CD4-positive, alpha-beta T cell treated with Interleukin-6 at 100 ng/mL for 8 hours (primary cell): ENCODE measurements around the gene SCRN3.
"Not testable (repeated sequence)": the region's sequence is repeated elsewhere in the genome, so short reads cannot be mapped to it uniquely, and the experiment has no call there.

Experiments used
- DNase-seq: peaks from one replicate; pipeline ENCODE4 v3.0.0-alpha.2; 2020; ENCODE audit warnings: mixed read lengths, low spot score

The SCRN3 gene, protein sequence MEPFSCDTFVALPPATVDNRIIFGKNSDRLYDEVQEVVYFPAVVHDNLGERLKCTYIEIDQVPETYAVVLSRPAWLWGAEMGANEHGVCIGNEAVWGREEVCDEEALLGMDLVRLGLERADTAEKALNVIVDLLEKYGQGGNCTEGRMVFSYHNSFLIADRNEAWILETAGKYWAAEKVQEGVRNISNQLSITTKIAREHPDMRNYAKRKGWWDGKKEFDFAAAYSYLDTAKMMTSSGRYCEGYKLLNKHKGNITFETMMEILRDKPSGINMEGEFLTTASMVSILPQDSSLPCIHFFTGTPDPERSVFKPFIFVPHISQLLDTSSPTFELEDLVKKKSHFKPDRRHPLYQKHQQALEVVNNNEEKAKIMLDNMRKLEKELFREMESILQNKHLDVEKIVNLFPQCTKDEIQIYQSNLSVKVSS

DNA sequence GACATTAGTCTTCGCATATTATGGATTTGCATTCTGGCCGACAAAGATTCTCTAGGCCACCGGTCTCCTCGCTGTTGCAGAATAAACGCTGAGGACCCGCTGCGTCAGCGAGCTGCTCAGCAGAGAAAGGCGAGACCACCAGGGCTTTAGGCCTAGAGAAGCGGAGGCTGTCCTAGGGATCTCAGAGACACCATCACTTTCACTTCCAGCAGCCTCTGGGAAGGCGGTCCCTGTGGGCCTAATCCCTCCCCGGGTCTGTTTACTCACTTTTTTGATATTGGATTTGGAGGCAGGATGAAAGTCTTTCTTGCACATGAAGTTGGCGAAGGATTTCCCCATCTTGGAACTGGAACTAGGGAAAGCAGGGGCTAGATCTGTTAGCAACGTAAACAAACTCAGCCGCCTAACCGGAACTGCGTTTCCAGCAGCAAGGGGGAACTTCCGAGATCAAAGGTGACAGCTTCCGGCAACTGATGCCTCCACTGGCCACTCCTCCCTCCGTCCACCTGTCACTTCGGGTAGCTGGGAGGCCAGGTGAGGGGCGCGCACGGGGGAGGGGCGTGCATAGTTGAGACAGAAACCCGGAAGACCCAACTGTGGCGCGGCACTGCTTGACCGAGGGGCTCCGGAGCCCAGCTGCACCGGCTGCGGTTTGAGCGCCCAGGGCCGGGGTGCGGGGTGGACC is at the start of gene SCRN3:
SCRN3 (plus strand) TSS at position 447 of the 685 bp plus-strand sequence. CDS start 2,554 bp downstream, outside the sequence.
- DNase-seq = peak; percentile 78

DNA sequence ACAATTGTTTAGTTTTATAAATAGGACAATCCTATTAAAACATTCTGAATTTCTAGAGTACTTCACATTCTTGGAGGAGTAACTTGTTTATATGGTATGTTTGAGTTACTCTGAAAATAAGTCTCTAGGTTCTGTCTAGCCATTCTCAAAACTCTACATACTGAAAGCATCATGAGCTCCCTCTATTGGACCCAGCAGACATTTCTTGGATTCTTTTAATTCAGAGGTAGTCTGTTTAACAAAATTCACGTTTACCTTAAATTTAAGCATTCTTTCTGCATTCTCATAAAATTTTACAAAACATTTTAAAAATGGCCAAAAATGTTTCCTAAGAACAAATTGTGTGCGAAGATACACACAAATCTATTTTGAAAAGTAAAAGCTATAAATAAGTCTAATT is 45.5 kb upstream of the SCRN3 start:
- DNase-seq = no peak

DNA sequence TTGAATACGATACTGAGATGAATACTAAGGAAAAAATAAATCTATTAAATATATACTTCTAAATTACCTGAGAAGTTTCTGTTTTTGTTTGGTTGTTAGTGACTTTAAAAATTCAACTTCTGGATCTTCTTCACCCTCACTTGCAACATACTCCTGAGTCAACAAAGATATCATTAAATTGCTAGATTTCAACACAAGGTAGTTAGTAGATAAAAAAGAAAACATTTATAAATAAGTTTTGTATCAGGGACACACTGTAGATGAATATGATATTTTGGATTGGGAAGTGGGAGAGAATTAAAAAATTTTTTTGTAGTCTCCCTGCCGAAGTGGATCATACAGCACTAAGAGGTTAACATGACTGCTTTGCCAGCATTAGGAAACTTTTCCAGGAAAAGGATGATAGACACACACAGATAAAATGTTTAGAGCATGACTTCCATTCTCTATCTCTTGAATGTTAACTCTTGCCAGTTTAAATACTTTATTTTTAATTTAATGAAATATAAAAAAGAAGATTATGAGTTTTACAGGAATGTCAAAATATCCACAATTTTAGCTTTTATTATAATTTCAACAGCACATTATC is 44.8 kb upstream of the SCRN3 start:
- DNase-seq = no peak

DNA sequence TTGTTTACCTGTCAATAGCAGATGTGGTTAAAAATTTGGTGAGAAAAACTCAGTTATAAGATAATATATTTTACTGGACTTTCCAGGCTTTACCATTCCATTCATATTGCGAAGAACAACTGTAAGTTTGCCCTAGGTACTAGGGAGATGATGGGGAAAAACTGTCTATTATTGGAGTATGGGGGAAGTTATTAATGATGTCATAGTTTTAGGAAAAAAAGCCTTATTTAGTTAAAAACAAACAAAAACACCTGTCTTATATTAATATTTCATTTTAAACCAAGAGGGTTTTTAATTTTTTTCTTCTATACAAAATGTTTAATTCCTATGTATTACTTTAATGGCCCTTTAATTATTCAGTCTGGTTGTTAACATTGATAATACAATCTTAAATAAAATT is 42.5 kb upstream of the SCRN3 start:
- no peak for DNase-seq

DNA sequence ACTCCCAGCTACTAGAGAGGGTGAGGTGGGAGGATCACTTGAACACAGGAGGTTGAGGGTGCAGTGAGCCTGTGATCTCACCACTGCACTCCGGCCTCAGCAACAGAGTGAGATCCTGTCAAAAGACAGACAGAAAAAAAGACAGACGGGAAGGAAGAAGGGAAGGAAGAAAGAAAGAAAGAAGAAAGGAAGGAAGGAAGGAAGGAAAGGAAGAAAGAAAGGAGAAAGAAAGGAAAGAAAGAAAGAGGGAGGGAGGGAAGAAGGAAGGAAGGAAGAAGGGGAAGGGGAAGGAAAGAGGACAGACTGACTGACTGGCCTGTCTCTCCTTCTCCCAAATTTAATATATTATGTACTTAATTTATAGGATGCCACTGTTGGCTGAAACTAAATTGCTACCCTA is 39.2 kb upstream of the SCRN3 start:
- no peak for DNase-seq

DNA sequence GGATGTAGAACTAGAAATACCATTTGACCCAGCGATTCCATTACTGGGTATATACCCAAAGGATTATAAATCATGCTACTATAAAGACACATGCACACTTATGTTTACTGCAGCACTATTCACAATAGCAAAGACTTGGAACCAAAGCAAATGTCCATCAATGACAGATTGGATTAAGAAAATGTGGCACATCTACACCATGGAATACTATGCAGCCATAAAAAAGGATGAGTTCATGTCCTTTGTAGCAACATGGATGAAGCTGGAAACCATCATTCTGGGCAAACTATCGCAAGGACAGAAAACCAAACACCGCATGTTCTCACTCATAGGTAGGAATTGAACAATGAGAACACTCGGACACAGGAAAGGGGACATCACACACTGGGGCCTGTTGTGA is 35.9 kb upstream of the SCRN3 start:
- DNase-seq = not testable (repeated sequence)

DNA sequence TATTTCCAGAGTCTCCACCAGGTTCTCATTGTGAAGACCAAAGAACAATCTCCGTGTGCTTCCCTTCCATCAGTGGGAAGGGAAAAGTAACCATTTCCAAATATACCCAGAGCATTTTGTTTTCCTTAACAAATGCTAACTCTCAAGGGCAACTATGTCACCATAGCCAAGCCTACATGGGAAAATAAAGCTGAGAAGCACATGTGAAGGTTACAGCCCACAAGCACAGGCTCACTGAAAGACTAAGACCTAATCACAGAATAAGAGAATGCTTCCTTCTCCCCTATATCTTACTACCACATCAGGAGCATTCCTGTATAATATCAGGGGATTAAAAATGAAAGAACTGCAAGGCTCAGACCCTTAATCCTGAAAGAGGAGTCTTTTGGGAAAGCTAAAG is 32.6 kb upstream of the SCRN3 start:
- DNase-seq = no peak

DNA sequence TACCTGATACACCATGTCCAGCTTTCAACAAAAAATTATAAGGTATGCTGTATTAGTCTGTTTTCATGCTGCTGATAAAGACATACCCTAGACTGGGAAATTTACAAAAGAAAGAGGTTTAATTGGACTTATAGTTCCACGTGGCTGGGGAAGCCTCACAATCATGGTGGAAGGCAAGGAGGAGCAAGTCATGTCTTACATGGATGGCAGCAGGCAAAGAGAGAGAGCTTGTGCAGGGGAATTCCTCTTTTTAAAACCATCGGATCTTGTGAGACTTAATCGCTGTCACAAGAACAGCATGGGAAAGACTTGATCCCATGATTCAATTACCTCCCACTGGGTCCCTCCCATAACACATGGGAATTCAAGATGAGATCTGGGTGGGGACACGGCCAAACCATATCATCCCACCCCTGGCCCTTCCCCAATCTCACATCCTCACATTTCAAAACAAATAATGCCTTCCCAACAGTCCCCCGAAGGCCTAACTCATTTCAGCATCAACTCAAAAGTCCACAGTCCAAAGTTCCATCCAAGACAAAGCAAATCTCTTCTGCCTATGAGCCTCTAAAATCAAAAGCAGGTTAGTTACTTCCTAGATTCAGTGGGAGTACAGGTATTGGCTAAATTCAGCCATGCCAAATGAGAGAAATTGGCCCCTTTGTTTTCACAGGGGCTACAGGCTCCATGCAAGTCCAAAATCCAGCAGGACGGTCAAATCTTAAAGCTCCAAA is 31.9 kb upstream of the SCRN3 start:
- not testable (repeated sequence) for DNase-seq

DNA sequence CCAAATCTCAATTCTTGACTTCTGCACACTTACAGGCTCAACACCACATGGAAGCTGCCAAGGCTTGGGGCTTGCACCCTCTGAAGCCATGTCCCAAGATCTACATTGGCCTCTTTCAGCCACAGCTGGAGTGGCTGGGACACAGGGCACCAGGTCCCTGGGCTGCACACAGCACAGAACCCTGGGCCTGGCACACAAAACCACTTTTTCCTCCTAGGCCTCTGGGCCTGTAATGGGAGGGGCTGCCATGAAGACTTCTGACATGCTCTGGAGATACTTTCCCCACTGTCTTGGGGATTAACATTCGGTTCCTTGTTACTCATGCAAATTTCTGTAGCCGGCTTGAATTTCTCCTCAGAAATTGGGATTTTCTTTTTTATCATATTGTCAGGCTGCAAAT is 30.9 kb upstream of the SCRN3 start:
- no peak for DNase-seq

DNA sequence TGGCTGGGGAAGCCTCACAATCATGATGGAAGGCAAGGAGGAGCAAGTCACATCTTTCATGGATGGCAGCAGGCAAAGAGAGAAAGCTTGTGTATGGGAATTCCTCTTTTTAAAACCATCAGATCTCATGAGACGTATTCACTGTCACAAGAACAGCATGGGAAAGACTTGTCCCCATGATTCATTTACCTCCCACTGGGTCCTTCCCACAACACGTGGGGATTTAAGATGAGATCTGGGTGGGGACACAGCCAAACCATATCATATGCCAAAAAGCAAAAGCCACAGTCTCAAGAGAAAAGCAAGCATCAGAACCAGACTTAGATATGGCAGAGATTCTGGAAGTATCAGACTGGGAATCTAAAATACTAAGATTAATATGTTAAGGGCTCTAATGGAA is 30.0 kb upstream of the SCRN3 start:
- no peak for DNase-seq

DNA sequence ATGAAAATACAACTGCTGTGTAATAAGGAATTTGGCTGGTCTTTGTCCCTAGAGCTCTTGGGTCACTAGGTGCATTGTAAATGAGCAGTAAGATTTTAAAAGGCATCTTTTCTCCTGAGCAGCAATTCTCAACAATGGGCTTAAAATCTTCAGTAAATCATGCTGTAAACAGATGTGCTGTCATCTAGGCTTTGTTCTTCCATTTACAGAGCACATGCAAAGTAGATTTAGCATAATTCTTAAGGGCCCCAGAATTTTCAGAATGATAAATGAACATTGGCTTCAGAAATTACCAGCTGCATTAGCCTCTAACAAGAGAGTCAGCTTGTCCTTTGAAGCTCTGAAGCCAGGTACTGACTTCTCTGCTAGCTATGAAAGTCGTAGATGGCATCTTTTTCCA is 26.8 kb upstream of the SCRN3 start:
- DNase-seq = no peak

DNA sequence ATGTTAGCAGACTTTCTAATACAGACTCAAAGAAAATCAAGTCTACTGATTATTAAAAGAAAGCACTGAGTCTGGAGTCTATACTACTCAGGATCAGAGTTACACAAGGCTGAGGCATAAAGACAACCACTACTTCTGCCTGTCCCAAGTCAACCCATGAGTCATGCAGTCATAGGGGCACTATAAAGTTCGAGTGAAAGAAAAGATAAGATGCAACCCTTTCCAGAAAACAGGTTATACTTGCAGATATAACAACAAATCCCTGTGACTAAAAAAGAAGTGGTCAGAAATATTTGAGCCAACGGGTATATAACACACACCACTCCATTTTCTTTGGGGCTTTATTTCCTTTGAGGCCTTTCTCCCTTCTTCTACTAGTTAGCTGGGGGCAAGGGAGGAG is 18.6 kb upstream of the SCRN3 start:
- DNase-seq = no peak

DNA sequence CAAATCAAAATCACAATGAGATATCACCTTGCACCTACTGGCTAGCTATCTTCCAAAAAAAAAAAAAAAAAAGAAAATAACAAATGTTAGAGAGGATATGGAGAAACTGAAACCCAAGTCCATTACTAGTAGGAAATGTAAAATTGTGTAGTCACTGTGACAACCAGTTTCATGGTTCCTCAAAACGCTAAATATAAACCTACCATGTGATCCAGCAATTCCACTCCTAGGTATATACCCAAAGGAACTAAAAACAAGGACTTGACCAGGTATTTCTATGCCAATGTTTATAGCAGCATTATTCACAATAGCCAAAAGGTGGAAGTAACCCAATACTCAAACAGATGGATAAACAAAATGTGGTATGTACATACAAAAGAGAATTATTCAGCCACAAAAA is 11.7 kb upstream of the SCRN3 start:
- no peak for DNase-seq

DNA sequence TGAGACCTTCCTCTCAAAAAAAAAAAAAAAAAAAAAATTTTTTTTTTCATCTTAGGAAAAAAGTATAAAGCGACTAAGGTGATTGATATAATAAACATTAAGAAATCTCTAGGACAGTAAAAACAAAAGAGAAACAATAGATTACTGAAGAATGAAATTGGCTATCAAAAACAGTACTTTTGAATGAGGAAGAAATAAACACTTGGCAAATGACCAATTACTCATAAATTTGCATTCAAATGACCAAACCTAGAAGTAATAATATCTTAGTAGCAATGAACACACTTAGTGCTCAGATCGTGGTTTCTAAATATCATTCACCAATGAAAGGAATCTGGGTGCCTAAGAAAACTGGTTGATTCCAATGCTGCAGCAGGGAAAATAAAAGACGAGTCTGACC is 10.3 kb upstream of the SCRN3 start:
- DNase-seq = no peak

DNA sequence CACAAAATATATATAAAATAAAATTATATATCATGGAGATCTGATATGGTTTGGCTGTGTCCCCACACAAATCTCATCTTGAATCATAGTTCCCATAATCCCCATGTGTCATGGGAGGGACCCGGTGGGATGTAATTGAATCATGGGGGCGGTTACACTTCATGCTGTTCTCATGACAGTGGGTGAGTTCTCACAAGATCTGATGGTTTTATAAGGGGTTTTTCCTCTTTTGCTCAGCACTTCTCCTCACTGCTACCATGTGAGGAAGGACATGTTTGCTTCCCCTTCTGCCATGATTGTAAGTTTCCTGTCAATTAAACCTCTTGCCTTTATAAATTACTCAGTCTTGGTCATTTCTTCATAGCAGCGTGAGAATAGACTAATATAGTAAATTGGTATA is 6.8 kb upstream of the SCRN3 start:
- not testable (repeated sequence) for DNase-seq

DNA sequence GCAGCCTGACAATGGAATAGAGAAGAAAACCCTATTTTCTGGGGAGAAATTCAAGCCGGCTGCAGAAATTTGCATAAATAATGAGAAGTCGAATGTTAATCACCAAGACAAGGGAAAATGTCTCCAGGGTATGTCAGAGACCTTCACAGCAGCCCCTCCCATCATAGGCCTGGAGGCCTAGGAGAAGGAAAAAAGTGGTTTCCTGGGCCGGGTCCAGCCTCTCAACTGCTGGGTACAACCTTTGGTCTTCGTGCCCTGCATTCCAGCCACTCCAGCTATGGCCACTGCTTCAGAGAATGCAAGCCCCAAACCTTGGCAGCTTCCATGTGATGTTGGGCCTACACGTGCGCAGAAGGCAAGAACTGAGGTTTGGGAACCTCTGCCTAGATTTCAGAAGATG is 6.0 kb upstream of the SCRN3 start:
- DNase-seq = no peak

DNA sequence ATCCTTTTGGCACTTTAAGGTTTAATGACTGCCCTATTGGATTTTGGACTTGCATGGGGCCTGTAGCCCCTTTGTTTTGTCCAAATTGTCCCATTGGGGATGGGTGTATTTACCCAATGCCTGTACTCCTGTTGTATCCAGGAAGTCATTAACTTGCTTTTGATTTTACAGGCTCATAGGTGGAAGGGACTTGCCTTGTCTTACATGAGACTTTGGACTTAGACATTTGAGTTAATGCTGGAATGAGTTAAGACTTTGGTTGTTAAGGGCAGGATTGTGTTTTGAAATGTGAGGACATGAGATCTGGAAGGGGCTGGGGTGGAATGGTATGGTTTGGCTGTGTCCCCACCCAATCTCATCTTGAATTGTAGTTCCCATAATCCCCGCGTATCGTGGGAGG is 5.2 kb upstream of the SCRN3 start:
- not testable (repeated sequence) for DNase-seq

DNA sequence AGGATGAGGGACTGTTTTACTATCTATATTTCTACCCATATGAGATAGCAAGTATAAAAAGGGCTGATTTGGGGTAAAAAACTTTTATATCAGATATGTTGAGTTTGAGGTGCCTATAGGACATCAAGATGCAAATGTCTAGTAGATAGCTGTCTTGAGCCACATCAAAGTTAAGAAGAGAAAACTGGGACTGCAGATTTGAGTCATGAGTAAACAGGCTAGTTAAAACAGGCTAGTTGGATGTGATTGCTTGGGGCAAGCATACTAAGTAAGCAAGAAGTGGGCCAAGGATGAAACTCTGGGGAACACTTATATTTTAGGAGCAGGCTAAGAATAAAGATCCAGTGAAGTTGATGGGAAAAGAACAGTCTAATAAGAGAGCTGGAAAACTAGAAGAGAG is 2.8 kb upstream of the SCRN3 start:
- DNase-seq = no peak

DNA sequence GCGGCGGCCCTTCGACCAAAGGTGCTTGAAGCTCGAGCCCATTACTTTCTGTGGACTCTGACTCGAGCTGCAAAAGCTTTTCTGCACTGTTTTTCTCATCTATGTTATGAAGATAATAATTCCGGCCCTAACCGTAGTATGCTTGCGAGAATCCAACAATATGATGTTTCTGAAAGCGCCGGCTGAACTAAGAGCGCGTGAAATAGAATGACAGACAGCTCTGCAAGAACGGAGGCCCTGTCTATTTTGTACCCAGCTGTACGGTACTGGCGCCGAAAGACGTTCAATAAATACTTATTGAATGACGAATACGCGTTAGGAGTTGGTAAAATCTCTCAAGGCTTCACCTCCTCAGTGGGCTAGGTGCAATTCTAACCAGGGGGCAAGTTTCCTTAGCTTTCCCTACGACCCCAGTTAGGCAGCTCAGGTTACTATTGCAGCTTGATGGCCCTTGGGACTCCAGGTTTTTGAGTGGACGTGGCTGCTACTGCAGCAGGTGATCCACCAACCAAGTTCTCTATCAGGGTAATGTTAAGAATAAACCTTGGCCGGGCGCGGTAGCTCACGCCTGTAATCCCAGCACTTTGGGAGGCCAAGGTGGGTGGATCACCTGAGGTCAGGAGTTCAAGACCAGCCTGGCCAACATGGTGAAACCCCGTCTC is 570 bp downstream of the SCRN3 start:
- no peak for DNase-seq

DNA sequence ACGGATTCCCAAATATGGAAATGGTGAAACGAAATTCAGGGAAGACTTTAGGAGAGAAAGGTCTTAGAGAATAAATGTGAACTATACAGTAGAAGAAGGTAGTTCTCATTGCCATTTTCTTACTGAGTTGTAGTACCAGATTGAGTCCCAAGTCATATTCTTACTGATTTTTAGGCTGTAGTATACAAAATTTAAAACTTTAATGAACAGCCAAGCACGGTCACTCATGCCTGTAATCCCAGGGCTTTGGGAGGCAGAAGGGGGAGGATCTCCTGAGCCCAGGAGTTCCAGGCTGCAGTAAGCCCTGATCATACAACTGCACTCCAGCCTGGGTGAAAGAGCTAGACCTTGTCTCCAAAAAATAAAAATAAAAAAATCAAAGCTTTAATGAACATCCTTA is 2.2 kb downstream of the SCRN3 start:
- DNase-seq = no peak

DNA sequence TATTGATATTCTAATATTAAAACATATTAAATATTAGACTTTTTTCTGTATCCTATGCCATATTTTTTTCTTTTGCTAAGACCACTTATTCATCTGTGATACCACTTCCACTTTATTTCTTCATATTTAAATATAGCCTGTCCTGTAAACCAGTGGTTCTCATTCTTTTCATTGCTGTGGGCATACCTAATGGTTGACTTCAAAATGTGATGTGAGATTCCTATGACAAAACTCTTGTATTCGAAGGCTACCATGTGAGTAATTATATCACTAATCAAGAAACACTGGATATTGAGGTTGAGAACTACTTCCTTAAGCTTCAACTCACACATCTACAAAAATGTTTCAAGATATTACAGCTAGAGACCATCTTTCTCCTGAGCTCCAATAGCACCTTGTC is 3.6 kb downstream of the SCRN3 start:
- no peak for DNase-seq

DNA sequence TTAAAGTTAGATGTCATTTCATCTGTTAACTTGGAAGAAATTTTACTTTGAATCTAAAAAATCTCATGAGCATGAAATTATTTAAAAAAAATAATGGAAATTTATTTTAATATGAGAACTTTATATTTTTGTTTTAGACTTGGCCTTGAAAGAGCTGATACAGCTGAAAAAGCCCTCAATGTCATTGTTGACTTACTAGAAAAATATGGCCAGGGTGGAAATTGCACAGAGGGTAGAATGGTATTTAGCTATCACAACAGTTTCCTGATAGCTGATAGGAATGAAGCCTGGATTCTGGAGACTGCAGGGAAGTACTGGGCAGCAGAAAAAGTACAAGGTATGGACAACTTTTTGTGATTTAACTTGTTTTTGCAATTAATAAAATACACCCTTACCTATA is 5.3 kb downstream of the SCRN3 start:
- no peak for DNase-seq
